GM18508 (cell line): ENCODE results near the gene ADAR.

Experiments used
- ATAC-seq: cut with Tn5 transposase; IDR thresholded peaks from one replicate; pipeline ENCODE4 v1.9.1; 2021; ENCODE audit warnings: moderate number of reproducible peaks; ENCODE audit not compliant: insufficient read depth, unreplicated experiment

The ADAR gene

DNA sequence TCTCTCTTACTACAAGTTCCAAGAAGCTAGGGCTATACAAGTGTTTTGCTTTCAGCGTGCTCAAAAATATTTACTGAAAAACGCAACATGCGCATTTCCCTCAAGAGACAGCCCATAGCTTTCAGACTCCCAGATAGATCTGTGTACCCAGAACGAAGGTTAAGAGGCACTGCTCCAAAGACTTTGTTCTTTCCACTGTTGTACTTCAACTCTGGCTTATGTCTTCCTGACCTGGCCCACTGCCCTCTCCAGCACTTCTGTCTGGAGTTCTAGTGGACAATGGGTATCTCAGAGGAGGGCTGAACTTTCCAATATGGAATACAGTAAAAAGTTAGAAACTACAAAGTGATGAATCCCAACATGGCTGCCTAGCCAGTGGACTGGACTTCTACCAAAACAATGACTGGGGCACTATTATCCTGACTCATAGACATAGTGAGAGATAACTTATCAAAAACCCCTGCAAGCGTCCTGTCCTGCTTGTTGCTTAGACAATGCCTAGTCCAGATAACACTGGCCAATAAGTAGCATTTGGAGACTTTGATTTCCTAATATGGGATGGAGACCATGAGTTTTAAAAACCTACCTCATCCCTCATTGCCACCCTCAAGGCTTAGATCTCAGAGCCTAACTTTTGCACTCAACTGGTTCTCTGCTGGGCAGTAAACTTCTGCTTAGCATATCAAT is 8.8 kb upstream of the ADAR start:
- no peak for ATAC-seq

GRCh38 chr1:154615411-154615810 is 7.4 kb upstream of the ADAR start:
- ATAC-seq: no peak

- no peak for ATAC-seq
Observed at GRCh38 chr1:154614901-154615300, 6.9 kb upstream of the ADAR start.

GRCh38 chr1:154614247-154614646 is 6.3 kb upstream of the ADAR start:
- no peak for ATAC-seq

- ATAC-seq: no peak
Observed at GRCh38 chr1:154611150-154611862, 3.3 kb upstream of the ADAR start.

GRCh38 chr1:154609398-154610380 is 1.7 kb upstream of the ADAR start:
- no peak for ATAC-seq

DNA sequence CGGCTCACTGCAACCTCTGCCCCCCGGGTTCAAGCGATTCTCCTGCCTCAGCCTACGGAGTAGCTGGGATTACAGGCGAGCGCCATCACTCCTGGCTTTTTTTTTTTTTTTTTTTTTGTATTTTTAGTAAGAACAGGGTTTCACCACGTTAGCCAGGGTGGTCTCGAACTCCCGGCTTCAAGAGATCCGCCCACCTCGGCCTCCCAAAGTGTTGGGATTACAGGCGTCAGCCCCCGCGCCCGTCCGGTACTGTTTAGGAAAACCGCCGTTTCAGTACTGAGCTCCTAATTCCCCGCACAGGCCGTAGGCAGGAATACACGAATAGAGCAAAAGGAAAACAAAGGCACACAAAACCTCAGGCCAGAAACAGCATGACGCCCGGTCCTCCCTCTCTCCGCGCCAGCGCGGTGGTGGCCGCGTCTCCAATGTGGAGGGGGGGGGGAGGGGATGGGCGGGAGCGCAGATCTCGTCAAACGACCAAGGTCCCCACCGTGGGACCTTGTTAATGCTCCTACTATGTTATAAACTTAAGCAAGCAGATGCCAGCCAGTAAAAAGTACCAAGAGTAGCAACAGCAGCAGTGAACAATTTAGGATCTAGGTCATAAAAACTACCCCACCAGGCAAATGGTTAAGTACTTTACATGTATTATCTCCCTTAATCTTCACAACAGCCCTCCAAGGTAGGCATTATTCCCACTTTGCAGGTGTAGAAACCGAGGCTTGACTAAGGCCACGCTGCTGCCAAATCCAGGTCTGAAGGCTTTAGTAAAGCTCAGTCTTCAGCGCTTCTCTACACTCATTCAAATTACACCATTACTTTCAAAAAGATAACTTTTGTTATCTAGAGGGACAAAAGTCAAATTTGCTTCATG is 648 bp upstream of the ADAR start:
- ATAC-seq: no peak

- ATAC-seq: no peak
Observed at GRCh38 chr1:154607106-154607608, 829 bp downstream of the ADAR start.

- ATAC-seq: no peak
Observed at GRCh38 chr1:154605534-154605933, 2.5 kb downstream of the ADAR start.

DNA sequence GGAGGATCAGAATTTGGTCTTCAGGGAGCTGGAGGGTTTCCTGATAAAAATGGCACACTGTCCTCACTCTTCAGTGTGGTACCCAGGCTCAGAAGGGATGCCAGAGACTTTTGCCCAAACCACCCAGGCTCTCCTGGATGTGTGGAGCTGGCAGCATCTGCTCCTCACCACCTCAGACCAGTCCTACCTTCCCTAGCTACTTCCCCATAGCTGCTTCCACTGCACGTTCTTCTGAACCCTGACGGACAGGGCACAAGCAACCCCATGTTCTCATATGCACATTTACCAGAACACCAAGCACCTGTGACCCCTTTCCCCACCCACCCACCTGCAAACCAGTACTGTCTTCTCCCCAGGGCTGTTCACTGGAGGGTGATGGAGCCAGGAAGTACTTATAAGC is 4.7 kb downstream of the ADAR start:
- no peak for ATAC-seq

- ATAC-seq: no peak
Observed at GRCh38 chr1:154599658-154600057, 8.3 kb downstream of the ADAR start.

GRCh38 chr1:154598871-154599635 is 8.9 kb downstream of the ADAR start:
- ATAC-seq: no peak

- no peak for ATAC-seq
Observed at GRCh38 chr1:154595621-154596020, 12.4 kb downstream of the ADAR start.

DNA sequence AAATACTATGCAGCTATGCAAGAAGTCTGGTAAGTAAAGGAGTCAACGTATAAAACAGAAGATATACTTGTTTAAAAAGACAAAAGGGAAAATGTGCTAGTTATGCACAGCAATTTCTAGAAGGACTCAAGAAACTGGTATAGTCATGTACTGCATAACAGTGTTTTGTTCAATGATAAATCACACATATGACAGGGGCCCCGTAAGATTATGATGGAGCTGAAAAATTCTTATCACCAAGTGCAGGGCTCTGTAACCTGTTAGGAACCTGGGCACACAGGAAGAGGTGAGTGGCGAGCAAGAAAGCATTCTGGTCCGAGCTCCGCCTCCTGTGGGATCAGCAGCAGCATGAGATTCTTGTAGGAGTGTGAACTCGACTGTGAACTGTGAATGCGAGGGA is 13.2 kb downstream of the ADAR start:
- no peak for ATAC-seq

DNA sequence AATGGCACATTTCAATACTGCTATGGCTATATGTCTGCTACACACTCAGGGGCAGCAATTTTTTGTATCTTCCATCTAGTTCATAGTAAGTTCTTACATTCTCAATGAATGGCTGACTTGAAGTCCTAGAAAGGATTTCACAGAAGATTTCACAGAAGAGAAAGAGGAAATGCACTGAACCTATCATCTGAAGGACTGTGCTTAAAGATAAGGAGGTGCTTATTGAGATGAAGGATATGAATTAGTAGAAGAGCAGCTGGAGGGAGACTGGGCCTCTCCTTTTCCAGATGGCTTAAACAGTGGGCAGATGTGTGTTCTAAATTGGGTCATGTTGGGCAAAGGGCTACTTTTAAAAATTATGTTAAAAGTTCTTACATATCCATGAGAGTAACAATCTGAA is 14.6 kb downstream of the ADAR start:
- ATAC-seq: no peak

DNA sequence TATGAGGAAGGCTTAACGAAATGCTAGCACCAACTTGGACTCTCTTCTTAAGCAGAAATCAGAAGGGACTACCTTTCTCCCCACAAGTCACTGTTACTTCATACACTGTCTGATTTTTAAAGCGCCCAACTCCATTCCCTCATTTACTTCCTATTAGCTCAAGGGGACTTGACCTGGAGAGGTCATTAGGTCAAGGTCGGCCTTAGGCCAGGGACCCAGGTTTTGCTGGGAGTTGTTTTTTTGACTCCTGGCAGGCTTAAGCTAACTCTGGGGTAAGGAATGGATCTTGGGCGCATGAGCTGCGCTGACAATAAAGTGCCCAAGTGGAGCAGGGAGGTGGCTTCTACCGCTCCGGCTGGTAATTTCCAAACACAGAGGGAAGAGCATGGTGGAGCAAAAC is 16.8 kb downstream of the ADAR start:
- no peak for ATAC-seq

DNA sequence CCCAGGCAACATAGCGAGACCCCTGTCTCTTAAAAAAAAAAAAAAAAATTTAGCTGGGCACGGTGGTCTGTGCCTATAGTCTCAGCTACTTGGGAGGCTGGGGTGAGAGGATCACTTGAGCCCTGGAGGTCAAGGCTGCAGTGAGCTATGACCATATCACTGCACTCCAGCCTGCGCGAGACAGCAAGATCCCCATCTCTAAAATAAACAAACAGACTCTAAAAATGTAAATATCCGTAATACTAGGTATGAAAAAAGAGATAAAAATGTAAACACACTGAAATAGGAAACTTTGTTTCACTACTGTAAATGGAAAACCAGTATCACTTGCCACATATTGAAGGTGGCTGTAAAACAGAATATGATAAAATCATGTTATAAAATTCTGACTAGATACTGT is 17.2 kb downstream of the ADAR start:
- no peak for ATAC-seq

- ATAC-seq: no peak
Observed at GRCh38 chr1:154589780-154590179, 18.2 kb downstream of the ADAR start.

GRCh38 chr1:154586641-154587040 is 21.3 kb downstream of the ADAR start:
- no peak for ATAC-seq
